Measurements from ENCODE around the gene SPOCK1. TPM values are rescaled to one million over a fixed set of nuclear protein-coding genes. Genes with fewer than 3 reads are reported as not detected.
"Not testable (repeated sequence)": the region's sequence is repeated elsewhere in the genome, so short reads cannot be mapped to it uniquely, and the experiment has no call there.

Gene SPOCK1
- total RNA-seq (under 1 TPM in 1 of 2 donors, not detected in 1; 0.17 TPM), polyA plus RNA-seq (under 1 TPM; 0.07 to 0.18 TPM)

- Histone ChIP-seq H3K4me3 (ENCODE audit: low read depth in 1 of 3, low read length in 3 of 3) (peak within 1 kb of the TSS in 1 of 3 donors; percentile 37), H3K27ac (ENCODE audit: low read depth in 1 of 2, low read length in 2 of 2) (no peak within 1 kb of the TSS), H3K4me1 (ENCODE audit: control insufficient read depth in 4 of 4, insufficient read depth in 4 of 4, low read length in 3 of 4) (peaks cover 4 to 10% (median 6%) of the 10 kb centered on the region in 4 donors), H3K36me3 (ENCODE audit: control insufficient read depth in 4 of 4, insufficient read depth in 3 of 4, low read depth in 1 of 4, low read length in 3 of 4) (no peaks in the 10 kb centered on the region), H3K27me3 (ENCODE audit: control insufficient read depth in 4 of 4, insufficient read depth in 4 of 4, low read length in 3 of 4) (peaks cover 0 to 8% (median 6%) of the 10 kb centered on the region in 4 donors), H3K9me3 (ENCODE audit: control insufficient read depth in 4 of 4, low read length in 3 of 4) (no peaks in the 10 kb centered on the region), H3K9ac (ENCODE audit: low read depth in 1 of 2, low read length in 2 of 2) (no peak within 1 kb of the TSS)
- DNase-seq (ENCODE audit: low spot score), result peak; percentile 71
- no peak for TF ChIP-seq JUND (IDR thresholded peaks at IDR 0.05)
- peak; percentile 87 for TF ChIP-seq CTCF (IDR thresholded peaks at IDR 0.05; ENCODE audit: low read depth, low read length, missing input control)
- peak; percentile 49 to 61 for TF ChIP-seq RAD21 (IDR thresholded peaks at IDR 0.05)
- 3% methylated on average over 78 of the region's 78 CpGs for WGBS
These were observed at the start of gene SPOCK1 for GRCh38 chr5:137498736-137499505. SPOCK1 (minus strand) TSS chr5:137499326.

GRCh38 chr5:137545956-137546355 lies 46.8 kb upstream of the SPOCK1 start:
- no peaks in the 10 kb centered on the region for H3K4me1 ChIP-seq (ENCODE audit: control insufficient read depth in 4 of 4, insufficient read depth in 4 of 4, low read length in 3 of 4)
- 79% methylated on average over 4 of the region's 4 CpGs for WGBS
- no peak for DNase-seq (ENCODE audit: low spot score)

GRCh38 chr5:137535449-137535848 lies 36.3 kb upstream of the SPOCK1 start:
- 60% methylated on average over 2 of the region's 2 CpGs for WGBS
- not testable (repeated sequence) for H3K9me3 ChIP-seq (ENCODE audit: control insufficient read depth in 4 of 4, low read length in 3 of 4); H3K27ac ChIP-seq (ENCODE audit: low read depth in 1 of 2, low read length in 2 of 2); H3K4me3 ChIP-seq (ENCODE audit: low read depth in 1 of 3, low read length in 3 of 3); H3K27me3 ChIP-seq (ENCODE audit: control insufficient read depth in 4 of 4, insufficient read depth in 4 of 4, low read length in 3 of 4); DNase-seq (ENCODE audit: low spot score); H3K4me1 ChIP-seq (ENCODE audit: control insufficient read depth in 4 of 4, insufficient read depth in 4 of 4, low read length in 3 of 4); H3K9ac ChIP-seq (ENCODE audit: low read depth in 1 of 2, low read length in 2 of 2); H3K36me3 ChIP-seq (ENCODE audit: control insufficient read depth in 4 of 4, insufficient read depth in 3 of 4, low read depth in 1 of 4, low read length in 3 of 4)

More at GRCh38 chr5:137545956-137546355, 46.8 kb upstream of the SPOCK1 start:
- H3K4me3 ChIP-seq (ENCODE audit: low read depth in 1 of 3, low read length in 3 of 3), result no peak overlapping the region
- no peaks in the 10 kb centered on the region for H3K36me3 ChIP-seq (ENCODE audit: control insufficient read depth in 4 of 4, insufficient read depth in 3 of 4, low read depth in 1 of 4, low read length in 3 of 4)
- H3K9ac ChIP-seq (ENCODE audit: low read depth in 1 of 2, low read length in 2 of 2), result no peak overlapping the region
- no peaks in the 10 kb centered on the region for H3K9me3 ChIP-seq (ENCODE audit: control insufficient read depth in 4 of 4, low read length in 3 of 4)
- no peak overlapping the region for H3K27ac ChIP-seq (ENCODE audit: low read depth in 1 of 2, low read length in 2 of 2)
- TF ChIP-seq EGR1 (IDR thresholded peaks at IDR 0.05; ENCODE audit: low read depth in 2 of 2), result no peak
- no peak for TF ChIP-seq REST (IDR thresholded peaks at IDR 0.05)
- TF ChIP-seq SP1 (IDR thresholded peaks at IDR 0.05), result no peak
- TF ChIP-seq CTCF (IDR thresholded peaks at IDR 0.05; ENCODE audit: low read depth, low read length, missing input control), result no peak
- no peak for TF ChIP-seq YY1 (IDR thresholded peaks at IDR 0.05)
- no peaks in the 10 kb centered on the region for H3K27me3 ChIP-seq (ENCODE audit: control insufficient read depth in 4 of 4, insufficient read depth in 4 of 4, low read length in 3 of 4)
